HG02870 (cell line): ENCODE results near the gene UBE2D2.
A peak's percentile ranks its signal among the peaks of the same experiment; 100 is the strongest.

Experiments used
- ATAC-seq: cut with Tn5 transposase; IDR thresholded peaks from one replicate; pipeline ENCODE4 v1.9.1; 2021; ENCODE audit warnings: mild to moderate bottlenecking, moderate library complexity; ENCODE audit not compliant: unreplicated experiment

Gene UBE2D2

DNA sequence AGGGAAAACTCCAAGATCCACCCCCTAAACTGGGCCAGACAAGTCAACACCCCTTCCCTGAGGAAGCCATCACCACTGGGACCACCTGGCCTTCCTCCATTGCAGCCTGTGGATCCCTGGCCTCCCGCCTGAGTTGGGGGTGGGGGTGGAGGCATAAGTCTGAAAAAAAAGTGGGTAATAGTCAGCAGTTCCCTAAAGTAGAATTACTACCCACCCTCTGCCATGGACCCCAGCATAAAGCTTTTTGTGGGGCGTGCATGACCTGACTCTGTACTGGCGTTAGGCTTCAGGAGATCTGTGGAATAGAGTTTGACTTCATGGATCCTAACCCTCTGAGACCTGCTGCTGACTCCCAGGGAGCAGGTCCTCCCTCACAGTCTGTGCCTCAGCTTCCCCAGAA is 85.0 kb downstream of the UBE2D2 start:
- no peak for ATAC-seq

DNA sequence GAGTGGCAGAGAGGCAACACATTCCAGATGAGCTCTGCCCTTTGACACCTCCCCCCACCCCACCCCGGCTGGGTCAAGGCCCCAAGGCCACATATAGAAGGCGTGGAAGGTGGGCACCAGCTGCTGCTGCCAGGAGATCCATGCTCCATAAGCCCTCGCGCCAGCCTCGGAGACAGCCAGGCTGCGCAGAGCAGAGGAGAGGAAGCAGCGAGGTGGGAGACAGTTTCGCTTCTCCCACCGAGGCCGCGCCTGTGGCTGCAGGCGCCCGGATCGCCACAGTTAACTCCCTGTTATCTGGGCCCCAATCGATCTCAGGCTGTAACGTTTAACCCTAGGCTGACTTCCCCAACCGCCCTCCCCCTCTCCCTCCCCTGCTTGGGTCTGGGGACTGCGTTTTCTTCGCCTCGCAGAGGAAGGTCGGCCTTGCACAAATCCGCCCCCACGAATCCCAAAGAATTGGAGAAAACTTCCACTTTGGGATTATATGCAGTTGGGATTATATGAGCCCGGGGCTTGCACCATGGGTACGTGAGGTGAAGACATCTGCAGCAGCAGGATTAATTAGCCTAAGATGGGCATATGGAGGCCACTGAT is 85.9 kb downstream of the UBE2D2 start:
- no peak for ATAC-seq

DNA sequence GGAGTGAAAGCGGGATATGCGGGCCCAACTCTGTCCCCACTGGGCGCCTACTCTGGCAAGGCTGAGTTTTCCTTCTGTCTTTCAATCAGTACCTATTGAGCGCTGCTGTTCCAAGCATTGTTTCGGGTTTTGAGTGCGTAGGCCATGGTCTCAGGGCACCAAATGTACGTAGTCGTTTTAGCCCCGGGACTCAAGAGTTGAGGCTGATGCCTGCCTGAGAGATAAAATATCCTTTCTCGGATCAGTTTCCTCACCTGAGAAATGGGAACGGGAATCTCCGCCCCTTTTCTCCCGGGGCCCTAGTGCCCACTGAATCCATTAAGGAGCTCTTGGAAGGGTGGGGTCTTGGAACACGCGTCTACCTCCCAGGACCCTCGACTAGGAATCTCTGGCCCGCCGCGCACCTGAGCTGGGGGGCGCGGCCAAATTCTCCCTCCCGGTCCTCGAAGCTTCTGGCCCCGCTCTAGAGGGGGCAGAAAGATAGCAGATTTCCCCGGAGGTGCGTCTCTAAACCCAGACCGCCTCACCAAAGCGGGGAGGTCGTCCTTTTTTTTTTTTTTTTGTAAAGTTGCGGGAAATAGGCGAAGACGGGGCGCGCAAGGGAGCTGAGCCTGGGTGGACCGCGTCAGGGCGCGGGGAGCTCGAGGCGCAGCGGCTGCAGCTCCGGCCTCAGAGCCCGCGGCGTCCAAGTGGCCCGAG is 86.5 kb downstream of the UBE2D2 start:
- ATAC-seq = no peak

DNA sequence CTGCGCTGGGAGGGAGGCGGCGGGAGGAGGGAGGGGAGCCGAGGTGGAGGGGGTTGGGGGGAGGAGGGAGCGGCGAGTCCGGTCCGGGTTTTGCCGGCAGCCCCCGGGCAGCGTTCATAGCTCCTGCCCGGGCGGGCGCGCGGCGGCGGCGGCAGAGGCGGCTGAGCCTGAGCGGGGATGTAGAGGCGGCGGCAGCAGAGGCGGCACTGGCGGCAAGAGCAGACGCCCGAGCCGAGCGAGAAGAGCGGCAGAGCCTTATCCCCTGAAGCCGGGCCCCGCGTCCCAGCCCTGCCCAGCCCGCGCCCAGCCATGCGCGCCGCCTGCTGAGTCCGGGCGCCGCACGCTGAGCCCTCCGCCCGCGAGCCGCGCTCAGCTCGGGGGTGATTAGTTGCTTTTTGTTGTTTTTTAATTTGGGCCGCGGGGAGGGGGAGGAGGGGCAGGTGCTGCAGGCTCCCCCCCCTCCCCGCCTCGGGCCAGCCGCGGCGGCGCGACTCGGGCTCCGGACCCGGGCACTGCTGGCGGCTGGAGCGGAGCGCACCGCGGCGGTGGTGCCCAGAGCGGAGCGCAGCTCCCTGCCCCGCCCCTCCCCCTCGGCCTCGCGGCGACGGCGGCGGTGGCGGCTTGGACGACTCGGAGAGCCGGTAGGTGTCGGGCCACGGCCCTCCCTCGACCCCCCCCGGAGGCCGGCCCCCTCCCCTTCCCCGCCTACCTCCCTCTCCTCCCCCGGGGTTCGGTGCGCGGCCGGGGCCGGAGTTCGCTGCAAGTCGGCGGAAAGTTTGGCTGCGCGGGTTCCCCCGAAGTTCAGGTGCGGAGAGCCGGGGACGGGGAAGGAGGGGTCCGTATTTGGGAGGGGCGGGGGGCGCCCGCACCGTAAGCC is 87.3 kb downstream of the UBE2D2 start, which contains the start of gene CXXC5:
Gene CXXC5, plus strand, starts transcription at position 145 of the 877 bp plus-strand sequence. CDS start 32,175 bp downstream, outside the sequence.
- ATAC-seq = no peak

DNA sequence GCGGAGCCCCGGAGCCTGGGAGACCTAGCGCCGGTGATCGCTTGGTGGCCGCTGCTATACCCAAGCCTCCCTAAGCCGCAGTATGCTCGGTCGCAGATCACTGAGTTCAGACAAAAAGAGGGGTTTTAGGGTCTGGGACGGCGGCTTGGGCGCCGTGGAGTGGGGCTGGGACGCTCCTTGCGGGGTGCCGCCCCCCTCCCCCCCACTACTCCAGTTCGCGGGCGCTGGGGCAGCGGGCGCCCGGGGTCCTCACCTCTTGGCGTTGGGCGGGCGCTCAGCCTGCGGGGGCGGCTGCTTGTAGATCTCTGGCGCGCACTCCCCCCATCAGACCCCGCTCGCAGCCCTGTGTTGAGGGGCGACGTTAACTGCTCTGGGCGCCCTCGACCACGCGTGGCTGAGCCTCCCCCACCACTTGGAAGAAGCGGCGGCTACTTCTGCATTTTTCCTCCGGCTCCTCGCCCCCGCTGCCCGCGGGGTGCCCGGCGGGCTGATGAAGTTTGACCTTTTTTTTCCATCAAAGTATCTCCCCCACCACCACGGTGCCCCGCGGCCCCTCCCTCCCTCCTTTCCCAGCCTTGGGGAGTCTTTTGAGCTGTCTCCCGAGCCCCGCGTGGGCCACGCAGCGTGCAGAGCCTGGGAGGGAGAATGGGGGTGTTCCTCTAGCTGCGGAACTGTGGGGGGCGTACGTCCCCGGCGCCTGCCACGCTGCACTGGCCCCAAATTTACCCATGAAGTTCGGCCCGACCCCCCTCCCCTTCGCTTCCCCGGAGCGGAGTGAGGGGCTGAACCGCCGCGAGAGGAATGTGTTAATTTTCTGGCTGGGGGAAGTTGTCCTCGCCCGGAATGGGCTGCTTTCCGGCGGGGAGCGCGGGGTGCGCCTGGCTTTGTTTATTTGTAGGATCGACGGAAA is 88.2 kb downstream of the UBE2D2 start:
- ATAC-seq = no peak

DNA sequence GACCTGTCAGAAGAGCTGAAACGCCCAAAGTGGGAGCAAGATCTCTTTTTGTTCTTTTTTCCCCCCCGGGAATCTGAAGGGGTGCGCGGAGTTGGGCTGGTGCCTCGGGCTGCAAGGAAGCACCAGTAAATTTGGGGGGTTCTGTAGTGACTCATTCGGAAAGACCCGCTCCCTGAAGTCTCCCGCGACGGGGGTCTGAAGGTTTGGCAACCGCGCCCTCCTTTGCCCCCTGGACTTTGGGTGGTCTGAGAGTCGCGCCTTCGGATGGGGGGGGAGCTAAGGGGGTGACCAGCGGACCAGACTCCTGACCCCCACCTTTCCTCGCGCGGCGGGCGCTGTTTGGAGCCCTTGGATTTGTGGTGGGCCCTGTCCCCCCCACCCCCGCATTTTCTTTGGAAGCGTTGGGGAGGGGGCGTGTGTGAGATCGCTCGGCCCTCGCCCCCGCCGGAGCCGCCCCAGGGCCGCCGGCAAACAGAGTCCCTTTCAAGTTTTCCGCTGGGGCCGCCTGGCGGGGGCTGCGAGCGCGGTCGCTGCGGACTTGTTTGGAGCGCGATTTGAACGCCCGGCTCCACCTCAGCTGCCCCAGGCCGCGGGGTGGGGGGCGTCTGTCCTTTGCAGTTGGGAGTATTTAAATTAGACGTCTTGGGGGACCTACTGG is 89.0 kb downstream of the UBE2D2 start:
- no peak for ATAC-seq

DNA sequence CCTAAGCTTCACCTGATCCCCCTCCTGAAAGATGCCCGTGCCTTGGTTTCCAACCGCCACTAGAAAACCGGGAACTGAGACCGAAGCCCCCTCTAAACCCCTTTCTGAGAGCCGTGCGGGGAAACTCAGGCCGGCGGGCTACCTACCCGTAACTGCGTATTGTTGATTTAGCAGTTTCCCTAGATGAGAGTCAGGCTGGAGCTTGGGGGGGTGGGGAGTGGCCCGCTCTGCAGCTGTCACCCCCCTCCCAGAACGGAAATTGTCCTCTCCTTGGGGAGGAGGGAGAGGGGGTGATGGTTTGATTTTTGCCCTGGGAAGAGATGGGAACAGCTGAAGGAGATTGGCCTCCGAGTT is 89.5 kb downstream of the UBE2D2 start:
- no peak for ATAC-seq

DNA sequence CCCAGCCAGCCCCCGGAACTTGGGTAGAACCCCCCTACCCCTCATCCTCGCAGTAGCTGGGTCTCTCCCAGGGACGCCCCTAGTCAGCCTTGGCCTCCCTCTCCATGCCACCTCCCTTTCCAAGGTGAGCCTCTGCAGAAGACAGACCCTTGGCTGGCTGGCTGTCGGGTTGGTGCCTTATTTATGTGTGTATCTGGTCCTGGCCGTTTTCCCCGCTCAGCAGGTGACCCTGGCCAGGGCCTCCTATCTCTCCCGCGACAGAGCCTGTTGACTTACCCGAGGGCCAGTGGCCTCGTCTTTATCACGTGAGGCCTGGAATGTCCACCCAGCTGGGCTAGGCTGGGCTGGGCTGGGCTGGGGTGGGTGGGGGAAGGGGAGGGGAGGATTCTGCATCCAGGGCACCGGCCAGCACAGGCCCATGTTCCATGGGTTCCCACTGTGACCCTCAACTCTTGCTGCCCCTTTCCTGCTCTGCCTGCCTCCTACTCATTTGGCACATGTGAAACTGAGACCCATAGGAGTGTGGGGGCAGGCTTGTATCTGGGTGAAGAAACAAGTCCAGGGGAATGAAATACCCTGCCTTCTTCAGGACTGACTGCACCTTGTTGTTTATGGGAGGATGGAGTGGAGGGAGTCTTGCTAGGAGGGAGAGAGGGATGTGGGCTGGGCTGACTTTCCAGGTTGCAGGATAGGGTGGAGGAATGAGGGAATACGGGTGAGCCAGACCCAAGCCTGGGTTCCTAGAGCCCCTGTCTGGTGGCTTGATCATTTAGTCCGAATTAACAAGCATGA is 90.1 kb downstream of the UBE2D2 start:
- no peak for ATAC-seq

DNA sequence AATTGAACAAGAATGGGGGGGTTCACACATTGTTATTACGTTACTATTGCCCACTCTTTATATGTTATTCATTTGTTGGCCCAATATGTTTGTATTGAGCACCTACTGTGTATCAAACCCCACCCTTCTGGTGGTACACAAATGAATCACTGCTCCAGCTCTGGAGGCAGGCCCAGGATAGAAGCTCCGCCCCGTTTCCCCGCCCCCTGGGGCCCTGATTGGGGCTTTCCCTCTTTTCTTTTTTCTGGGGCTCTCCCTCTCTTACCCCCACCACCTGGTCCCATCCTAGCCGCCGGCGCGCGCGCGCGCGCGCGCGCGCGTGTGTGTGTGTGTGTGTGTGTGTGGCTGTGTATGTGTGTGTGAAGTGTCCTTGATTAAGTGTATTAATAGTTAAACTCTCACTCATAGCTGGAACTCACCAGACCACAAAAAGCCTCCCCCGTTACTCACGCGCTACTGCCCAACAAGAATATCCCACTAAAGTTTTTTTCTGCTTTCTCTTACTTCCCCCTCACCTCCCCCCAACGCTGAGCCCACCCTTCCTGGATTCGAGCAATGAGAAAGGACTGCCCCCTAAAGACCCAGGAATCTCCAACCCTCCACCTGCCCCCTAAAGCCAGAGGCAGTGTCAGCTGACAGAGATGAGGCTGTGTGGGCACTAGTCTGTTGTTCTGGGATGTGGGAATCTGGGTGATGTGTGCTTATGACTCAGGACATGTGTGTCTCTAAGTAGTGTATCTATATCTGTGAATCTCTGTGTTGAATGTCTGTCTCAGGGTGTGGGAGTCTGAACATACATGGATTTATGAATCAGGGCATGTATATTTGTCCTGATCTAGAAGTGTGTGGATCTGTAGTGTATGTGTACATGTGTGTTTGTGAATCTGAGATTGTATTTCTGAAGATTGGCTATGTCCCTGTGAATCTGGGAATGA is 91.0 kb downstream of the UBE2D2 start:
- peak; percentile 34 for ATAC-seq

DNA sequence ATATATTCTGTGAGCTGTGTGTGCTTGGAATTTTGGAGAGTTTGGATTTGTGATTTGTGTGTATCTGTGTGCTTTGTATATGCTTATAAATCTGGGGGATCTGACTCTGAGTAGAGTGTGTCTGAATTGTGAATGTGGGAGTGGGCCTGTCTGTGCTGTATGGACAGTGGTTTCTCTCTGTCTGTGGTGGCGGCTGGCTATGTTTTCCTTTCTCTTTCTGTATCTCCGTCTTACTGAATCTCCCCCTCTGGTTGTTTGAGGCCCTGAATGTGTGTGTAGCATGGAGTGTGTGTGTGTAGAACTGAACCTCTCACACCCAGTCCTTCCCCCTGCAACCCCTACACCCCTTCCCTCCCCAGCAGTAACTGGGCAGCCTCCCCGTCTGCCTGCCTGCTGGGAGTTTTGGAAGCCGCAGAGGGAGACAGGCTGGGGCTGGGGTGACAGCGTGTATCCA is 91.7 kb downstream of the UBE2D2 start:
- peak; percentile 35 for ATAC-seq

DNA sequence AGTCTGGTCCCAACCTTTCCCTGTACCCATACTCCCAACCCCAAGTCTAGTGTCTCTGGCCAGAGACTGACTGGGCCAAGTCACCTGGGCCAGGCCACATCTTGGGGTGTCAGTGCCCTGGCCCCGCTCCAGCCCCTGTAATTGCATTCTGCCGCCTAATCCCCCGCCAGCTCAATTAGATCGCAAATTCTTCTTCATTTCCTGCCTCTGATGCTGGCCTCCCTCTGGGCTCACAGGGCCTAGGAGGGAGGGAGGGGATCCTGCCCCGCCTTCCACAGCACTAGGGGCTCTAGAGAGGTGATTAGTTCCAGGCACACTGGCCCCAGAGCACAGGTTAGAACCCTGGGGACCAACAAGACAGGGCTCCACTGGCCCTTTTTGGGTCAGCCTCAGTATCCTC is 92.5 kb downstream of the UBE2D2 start:
- no peak for ATAC-seq

DNA sequence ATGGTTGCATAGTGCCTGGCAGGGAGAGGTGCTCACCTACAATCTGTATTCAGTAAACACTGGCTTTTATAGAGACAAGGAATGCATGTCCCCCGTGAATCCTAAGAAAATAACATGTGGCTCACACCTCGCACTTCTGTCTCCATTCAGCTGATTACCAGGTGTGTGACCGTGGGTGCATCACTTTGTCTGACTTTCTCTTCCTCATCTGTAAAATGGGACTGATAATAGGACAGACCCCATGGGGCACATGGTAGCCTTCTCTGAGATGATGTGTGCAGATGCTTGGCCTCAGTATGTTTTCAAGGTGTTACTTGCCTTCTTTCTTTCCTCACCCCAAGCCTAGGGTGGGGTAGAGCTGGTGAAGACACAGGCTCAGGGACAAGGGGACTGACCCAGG is 93.3 kb downstream of the UBE2D2 start:
- no peak for ATAC-seq

DNA sequence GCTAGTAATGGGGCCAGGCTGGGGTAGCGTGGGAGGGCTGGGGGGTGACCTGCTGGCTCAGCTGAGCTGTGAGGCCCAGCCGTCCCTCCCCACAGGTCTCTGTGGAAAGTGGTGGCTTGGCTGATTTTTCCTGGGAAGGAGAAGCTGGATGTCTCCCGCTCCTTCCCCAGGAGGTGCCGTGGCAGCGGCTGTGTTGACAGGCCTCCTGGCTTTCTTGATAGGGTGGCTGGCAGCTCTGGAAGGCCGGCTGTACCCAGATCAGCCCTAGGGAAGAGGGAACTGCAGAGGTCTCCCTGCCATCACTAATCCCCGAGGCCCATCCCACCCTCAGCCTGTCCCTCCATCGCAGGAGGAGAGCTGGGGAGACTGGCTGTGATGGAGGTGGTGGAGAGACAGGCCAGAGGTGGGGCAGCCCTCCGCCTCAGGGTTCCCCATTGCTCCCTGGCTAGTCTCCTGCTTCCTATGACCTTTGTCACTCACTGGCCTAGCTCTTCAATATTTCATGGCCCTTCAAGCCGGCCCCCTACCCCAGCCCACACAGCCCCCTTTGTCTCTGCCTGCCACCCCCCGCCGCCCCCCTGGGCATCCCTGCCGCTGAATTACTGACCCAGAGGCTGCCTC is 93.8 kb downstream of the UBE2D2 start:
- ATAC-seq = no peak

DNA sequence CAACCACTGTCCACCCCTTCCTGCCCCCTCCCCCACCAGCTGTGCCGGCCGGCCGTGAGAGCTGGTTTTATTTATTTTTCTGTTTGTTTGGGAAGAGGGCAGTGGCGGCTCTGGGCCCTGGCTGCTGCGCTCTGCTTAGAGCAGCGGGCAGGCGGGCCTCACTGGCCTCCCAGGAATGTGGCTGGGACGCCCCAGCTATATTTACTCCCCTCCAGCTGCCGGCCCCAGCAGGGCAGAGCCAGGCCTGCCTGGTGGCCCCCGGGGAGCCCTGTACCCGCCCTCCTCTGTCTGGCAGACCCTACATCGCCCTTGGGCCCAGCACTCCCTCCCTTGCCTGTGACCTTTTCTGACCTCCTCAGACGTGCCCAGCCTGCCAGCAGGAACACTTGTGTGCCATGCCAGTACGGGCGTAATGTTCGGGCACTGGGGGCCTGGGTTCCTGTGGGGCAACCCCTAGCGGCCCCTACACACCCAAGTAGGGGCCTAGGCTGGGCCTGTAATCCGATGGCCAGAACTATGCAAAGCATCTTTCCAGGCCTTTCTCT is 94.7 kb downstream of the UBE2D2 start:
- ATAC-seq = no peak

DNA sequence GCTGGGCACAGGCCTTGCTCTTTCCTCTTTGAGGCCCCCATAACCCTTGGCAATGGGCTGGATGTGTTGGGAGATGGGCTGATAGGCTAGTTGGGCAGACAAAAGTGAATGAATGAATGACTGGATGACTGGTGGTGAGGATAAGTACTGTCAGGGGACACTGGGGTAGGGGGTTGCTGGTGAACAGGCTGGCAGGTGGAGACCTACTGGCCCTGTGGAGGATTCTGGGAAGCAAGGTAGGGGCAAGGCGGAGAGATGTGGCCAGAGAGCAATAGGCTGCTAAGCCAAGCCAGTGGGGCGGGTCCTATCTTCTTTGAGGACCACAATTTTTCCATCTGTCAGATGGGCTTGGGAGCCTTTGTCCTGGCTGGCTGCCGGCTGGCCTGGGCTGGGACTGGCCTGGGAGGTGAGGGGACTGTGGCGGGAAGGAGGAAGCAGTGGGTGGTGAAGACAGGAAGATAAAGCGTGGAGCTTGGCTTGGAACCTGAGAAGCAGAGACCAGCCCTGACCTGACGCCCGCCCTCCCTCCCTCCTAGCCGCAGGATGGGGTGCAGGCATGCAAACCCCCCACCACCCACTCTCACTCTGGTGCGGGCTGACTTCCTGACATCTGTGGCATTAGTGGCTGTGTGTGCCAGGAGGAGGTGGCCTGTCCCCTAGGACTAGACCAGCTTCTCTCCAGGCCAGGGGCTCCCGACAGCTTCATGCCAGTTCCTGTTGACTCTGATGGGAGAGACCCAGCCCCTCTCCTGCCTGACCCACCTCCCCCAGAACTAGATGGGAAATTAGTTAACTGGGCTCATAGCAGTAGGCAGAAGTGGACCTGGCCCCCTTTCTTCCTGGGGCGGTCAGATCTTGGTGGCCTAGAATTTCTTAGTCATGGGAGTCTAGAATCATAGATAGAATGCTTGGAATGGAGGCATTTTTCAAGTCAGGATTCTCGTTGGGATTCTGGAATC is 96.5 kb downstream of the UBE2D2 start:
- ATAC-seq = no peak

DNA sequence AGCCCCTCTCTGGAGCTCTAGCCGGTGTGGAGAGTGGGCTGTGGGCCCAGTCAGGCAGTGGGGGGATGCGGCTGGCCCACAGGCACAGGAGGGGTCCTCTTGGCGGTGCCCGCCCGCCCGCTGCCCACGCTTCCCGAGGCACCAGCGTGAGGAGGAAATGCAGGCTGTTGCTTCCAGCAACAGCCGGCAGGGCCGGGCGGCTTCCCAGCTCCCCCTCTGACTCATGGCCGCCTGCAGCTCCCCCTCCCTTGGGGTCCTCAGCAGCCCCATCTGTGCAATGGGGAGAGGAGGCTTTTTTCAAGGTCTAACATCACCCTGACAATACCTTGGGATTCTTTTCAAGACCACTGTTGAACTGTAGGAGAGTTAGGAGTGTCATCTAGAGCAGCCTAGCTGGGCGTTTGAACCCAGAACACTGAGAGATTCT is 97.4 kb downstream of the UBE2D2 start:
- ATAC-seq = no peak
